ENCODE data around the gene RCSD1.

RCSD1 gene

DNA sequence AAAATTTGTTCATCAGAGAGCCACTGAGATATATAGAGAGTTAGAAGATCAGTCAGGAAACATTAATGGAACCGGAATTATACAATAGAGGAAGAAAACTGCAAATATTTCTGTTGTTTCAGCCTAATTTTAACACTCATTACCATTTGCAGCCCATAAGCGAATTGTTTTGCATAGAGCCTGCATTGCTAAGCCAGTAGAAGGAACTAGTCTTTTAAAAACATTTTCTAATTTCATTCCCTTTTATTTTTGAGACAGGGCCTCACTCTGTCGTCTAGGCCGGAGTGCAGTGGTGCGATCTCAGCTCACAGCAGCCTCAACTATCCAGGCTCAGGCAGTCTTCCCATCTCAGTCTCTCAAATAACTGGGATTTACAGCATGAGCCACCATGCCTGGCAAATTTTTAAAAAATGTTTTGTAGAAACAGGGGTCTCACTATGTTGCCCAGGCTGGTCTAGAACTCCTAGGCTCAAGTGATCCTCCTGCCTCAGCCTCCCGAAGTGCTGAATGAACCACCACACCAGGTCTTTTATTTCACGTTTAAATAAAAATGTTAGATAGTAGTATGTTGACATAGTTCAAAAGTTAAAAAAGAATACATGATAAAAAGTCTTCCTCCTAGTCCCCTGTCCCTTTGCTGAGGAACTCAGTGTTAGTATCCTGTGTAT lies 117.1 kb downstream of the RCSD1 start:
- DNase-seq (ENCODE audit: low read depth), result no peak

- no peak for DNase-seq (ENCODE audit: low read depth)
These were observed 118.0 kb downstream of the RCSD1 start for GRCh38 chr1:167747988-167748387.

- no peak for DNase-seq (ENCODE audit: low read depth)
These were observed 118.9 kb downstream of the RCSD1 start for GRCh38 chr1:167748906-167749305.

- DNase-seq (ENCODE audit: low read depth), result no peak
These were observed 119.7 kb downstream of the RCSD1 start for GRCh38 chr1:167749741-167750140.

DNA sequence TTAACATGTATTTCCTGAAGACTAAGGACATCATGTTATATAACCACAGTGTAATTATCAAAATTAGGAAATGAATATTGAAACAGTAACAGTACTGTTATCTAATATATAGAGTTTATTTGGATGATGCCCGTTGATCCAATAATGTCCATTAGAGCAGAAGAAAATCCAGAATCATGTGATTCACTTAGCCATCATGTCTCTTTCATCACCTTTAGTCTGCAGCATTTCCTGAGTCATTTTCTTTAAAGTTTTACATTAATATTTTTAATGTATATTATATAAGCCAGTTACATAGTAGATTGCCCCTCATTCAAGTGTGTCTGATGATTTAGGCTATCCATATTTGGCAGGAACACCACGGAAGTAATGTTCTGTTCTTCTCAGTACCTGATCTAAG lies 120.6 kb downstream of the RCSD1 start:
- DNase-seq (ENCODE audit: low read depth), result no peak

- no peak for DNase-seq (ENCODE audit: low read depth)
These were observed 121.6 kb downstream of the RCSD1 start for GRCh38 chr1:167751676-167752075.

GRCh38 chr1:167752219-167752985 lies 122.4 kb downstream of the RCSD1 start:
- no peak for DNase-seq (ENCODE audit: low read depth)

DNA sequence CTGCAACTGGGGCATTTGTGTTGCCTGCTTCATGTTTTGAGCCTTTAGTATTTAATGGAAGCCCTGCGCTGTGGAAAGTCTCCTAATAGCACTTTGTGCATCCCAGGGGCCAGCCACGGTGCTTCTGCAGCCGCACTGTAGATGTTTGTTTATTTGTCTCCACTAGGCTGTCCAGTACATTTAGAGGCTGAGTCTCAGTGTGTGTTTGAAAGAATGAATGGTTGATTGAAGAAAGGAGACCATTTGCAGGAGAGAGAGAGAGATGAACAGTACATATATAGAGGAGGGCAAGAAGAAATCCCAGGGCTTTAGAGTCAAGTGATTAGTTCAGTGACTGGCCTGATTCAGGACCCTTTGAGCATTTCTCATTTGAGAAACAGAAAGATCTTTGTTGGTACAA lies 125.6 kb downstream of the RCSD1 start:
- no peak for DNase-seq (ENCODE audit: low read depth)

All from stimulated activated CD8-positive, alpha-beta memory T cell treated with anti-CD3 and anti-CD28 coated beads, Interleukin-12 subunit alpha, Interleukin-12 subunit beta, amount 100 ng/mL, for 4 hours (primary cell).